ENCODE results near the gene SELENOO.

GRCh38 chr22:50153056-50153755 lies 47.6 kb upstream of the SELENOO start:
- TF ChIP-seq CTCF (IDR thresholded peaks at IDR 0.05) = no peak
- TF ChIP-seq EP300 (IDR thresholded peaks at IDR 0.05) = no peak
- no peak for TF ChIP-seq POLR2A (IDR thresholded peaks at IDR 0.05)

All from ovary (tissue), 3 donors.